Measurements from ENCODE around the gene GAS2L1. TPM values are rescaled to one million over a fixed set of nuclear protein-coding genes. Genes with fewer than 3 reads are reported as not detected.

GAS2L1 gene
- polyA plus RNA-seq, 3 donors = 14.9 to 20.0 (median 15.7) TPM

DNA sequence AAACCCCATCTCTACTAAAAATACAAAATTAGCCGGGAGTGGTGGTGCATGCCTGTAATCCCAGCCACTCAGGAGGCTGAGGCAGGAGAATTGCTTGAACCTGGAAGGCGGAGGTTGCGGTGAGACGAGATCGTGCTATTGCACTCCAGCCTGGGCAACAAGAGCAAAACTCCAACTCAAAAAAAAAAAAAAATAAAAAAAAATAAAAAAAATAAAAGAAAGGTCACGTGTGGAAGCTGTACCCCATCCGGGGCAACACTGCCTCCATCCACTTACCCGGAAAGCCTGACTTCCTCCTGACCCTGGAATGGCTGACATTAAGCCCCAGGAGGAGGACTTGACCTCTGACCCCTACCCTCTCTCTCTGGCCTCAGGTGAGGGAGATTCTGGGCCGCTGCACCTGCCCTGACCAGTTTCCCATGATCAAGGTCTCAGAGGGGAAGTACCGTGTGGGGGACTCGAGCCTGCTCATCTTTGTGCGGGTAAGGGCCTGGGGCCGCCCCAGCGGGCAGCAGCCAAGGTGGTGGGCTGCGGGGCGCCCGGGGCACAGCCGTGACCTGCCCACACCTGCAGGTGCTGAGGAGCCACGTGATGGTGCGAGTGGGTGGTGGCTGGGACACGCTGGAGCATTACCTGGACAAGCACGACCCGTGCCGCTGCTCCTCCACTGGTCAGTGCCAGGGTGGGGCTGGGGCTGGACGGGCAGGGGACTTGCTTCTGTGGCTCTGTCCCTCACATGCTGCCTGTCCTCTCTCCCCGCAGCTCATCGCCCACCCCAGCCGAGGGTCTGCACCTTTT lies 3.8 kb downstream of the GAS2L1 start:
- WGBS (ENCODE audit: insufficient coverage) = 80% methylated on average over 20 of the region's 28 CpGs
- peaks cover 52 to 95% of the 10 kb centered on the region in 2 donors for H3K4me1 ChIP-seq (ENCODE audit: control insufficient read depth in 1 of 2, insufficient read depth in 2 of 2, low read length in 2 of 2)
- H3K36me3 ChIP-seq (replicated peaks in 1 of 2; ENCODE audit: control insufficient read depth in 1 of 2, insufficient read depth in 2 of 2, low read length in 2 of 2) = no peaks in the 10 kb centered on the region
- Mint-ChIP-seq H3K9me3 (peaks cover 4 to 26% (median 17%) of the 10 kb centered on the region in 7 donors), H3K4me1 (peaks cover 60% of the 10 kb centered on the region), H3K4me3 (peak overlapping the region in 1 of 2 donors; percentile 46), H3K27ac (peak overlapping the region; percentile 63 to 94 (median 86)), H3K27me3 (ENCODE audit: low read depth in 3 of 3) (peaks cover 36 to 67% (median 54%) of the 10 kb centered on the region in 3 donors), H3K36me3 (peaks cover 19 to 23% of the 10 kb centered on the region in 2 donors)
- peak in 1 of 3 donors; percentile 29 for DNase-seq
- intact Hi-C loops (cut with micrococcal nuclease) = loop anchor here in 1 of 2 donors (5.0 kb wide), 1 partner anchor 77 kb away; the partner anchor contains the start of gene AP1B1
- H2AFZ ChIP-seq (ENCODE audit: insufficient read depth, low read depth, low read length, poor library complexity, severe bottlenecking) = no peak overlapping the region
- H3K4me3 ChIP-seq (replicated peaks in 1 of 3; ENCODE audit: low read depth in 2 of 3, low read length in 3 of 3) = peak overlapping the region in 1 of 3 experiments; percentile 29
- peaks cover 15 to 56% of the 10 kb centered on the region in 2 donors for H3K27me3 ChIP-seq (ENCODE audit: control insufficient read depth in 2 of 2, insufficient read depth in 2 of 2, low read length in 2 of 2)
- H3K27ac ChIP-seq (ENCODE audit: low read depth in 1 of 2, low read length in 2 of 2) = peak overlapping the region; percentile 31 to 65
- peaks cover 4 to 11% of the 10 kb centered on the region in 2 donors for H3K9me3 ChIP-seq (replicated peaks in 1 of 2; ENCODE audit: control insufficient read depth in 1 of 2, insufficient read depth in 1 of 2, low read length in 2 of 2)
- no peaks in the 10 kb centered on the region for H3K79me2 ChIP-seq (ENCODE audit: insufficient read depth, low read length)
- H4K20me1 ChIP-seq (ENCODE audit: insufficient read depth, low read length) = no peaks in the 10 kb centered on the region
- TF ChIP-seq, protein P1, sequence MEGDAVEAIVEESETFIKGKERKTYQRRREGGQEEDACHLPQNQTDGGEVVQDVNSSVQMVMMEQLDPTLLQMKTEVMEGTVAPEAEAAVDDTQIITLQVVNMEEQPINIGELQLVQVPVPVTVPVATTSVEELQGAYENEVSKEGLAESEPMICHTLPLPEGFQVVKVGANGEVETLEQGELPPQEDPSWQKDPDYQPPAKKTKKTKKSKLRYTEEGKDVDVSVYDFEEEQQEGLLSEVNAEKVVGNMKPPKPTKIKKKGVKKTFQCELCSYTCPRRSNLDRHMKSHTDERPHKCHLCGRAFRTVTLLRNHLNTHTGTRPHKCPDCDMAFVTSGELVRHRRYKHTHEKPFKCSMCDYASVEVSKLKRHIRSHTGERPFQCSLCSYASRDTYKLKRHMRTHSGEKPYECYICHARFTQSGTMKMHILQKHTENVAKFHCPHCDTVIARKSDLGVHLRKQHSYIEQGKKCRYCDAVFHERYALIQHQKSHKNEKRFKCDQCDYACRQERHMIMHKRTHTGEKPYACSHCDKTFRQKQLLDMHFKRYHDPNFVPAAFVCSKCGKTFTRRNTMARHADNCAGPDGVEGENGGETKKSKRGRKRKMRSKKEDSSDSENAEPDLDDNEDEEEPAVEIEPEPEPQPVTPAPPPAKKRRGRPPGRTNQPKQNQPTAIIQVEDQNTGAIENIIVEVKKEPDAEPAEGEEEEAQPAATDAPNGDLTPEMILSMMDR (IDR thresholded peaks at IDR 0.05) = no peak
- H3K4me2 ChIP-seq (replicated peaks; ENCODE audit: extremely low read depth, low read length, poor library complexity, severe bottlenecking) = peak overlapping the region; percentile 64
- peak overlapping the region; percentile 55 for H3K9ac ChIP-seq (ENCODE audit: insufficient read depth, low read length, poor library complexity, severe bottlenecking)

DNA sequence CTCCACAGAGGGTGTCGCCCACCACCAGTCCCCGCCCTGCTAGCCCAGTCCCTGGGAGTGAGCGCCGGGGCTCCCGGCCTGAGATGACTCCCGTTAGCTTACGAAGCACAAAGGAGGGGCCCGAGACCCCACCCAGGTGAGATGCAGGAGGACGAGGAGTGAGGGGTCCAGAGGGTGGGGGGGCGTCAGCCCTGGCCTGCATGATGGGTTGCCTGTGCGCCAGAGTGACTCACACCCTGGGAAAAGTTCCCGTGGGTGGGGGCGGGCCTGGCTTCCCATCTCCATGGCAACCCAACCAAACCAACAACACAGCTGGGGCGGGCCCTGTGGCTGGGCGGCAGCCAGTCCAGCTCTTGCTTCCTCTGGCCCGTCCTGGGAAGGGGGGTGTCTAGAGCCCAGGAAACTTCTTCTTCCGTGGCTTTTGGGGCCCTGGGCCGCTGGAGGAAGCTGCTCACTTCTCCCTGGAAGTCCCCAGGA lies 4.5 kb downstream of the GAS2L1 start:
- H3K4me3 ChIP-seq (replicated peaks in 1 of 3; ENCODE audit: low read depth in 2 of 3, low read length in 3 of 3) = peak overlapping the region in 1 of 3 experiments; percentile 29
- H2AFZ ChIP-seq (ENCODE audit: insufficient read depth, low read depth, low read length, poor library complexity, severe bottlenecking) = no peak overlapping the region
- peak overlapping the region; percentile 55 for H3K9ac ChIP-seq (ENCODE audit: insufficient read depth, low read length, poor library complexity, severe bottlenecking)
- no peaks in the 10 kb centered on the region for H3K36me3 ChIP-seq (replicated peaks in 1 of 2; ENCODE audit: control insufficient read depth in 1 of 2, insufficient read depth in 2 of 2, low read length in 2 of 2)
- 22% methylated on average over 9 of the region's 18 CpGs for WGBS (ENCODE audit: insufficient coverage)
- H3K9me3 Mint-ChIP-seq = peaks cover 4 to 26% (median 18%) of the 10 kb centered on the region in 7 donors
- peaks cover 18 to 22% of the 10 kb centered on the region in 2 donors for H3K36me3 Mint-ChIP-seq
- peak overlapping the region; percentile 31 to 75 for H3K27ac ChIP-seq (ENCODE audit: low read depth in 1 of 2, low read length in 2 of 2)
- peaks cover 59% of the 10 kb centered on the region for H3K4me1 Mint-ChIP-seq
- intact Hi-C loops (cut with micrococcal nuclease) = loop anchor here in 1 of 2 donors (5.0 kb wide), 1 partner anchor 76 kb away; the partner anchor contains the start of gene AP1B1
- H3K4me2 ChIP-seq (replicated peaks; ENCODE audit: extremely low read depth, low read length, poor library complexity, severe bottlenecking) = peak overlapping the region; percentile 64
- DNase-seq = peak; percentile 97 to 100 (median 98)
- peak overlapping the region; percentile 51 to 70 for H3K4me3 Mint-ChIP-seq
- peaks cover 17 to 54% of the 10 kb centered on the region in 2 donors for H3K27me3 ChIP-seq (ENCODE audit: control insufficient read depth in 2 of 2, insufficient read depth in 2 of 2, low read length in 2 of 2)
- peak overlapping the region; percentile 79 to 95 (median 86) for H3K27ac Mint-ChIP-seq
- H3K9me3 ChIP-seq (replicated peaks in 1 of 2; ENCODE audit: control insufficient read depth in 1 of 2, insufficient read depth in 1 of 2, low read length in 2 of 2) = peaks cover 4 to 13% of the 10 kb centered on the region in 2 donors
- H3K79me2 ChIP-seq (ENCODE audit: insufficient read depth, low read length) = no peaks in the 10 kb centered on the region
- no peaks in the 10 kb centered on the region for H4K20me1 ChIP-seq (ENCODE audit: insufficient read depth, low read length)
- TF ChIP-seq, protein P1 (IDR thresholded peaks at IDR 0.05) = no peak
- peaks cover 32 to 66% (median 49%) of the 10 kb centered on the region in 3 donors for H3K27me3 Mint-ChIP-seq (ENCODE audit: low read depth in 3 of 3)
- H3K4me1 ChIP-seq (ENCODE audit: control insufficient read depth in 1 of 2, insufficient read depth in 2 of 2, low read length in 2 of 2) = peaks cover 53 to 96% of the 10 kb centered on the region in 2 donors

All from CD14-positive monocyte (primary cell).